Measurements from ENCODE around the gene C5. TPM values are rescaled to one million over a fixed set of nuclear protein-coding genes. Genes with fewer than 3 reads are reported as not detected.

Gene C5
- total RNA-seq, 4 donors from 2014 or later, result 3.2 to 13.2 (median 6.8) TPM

DNA sequence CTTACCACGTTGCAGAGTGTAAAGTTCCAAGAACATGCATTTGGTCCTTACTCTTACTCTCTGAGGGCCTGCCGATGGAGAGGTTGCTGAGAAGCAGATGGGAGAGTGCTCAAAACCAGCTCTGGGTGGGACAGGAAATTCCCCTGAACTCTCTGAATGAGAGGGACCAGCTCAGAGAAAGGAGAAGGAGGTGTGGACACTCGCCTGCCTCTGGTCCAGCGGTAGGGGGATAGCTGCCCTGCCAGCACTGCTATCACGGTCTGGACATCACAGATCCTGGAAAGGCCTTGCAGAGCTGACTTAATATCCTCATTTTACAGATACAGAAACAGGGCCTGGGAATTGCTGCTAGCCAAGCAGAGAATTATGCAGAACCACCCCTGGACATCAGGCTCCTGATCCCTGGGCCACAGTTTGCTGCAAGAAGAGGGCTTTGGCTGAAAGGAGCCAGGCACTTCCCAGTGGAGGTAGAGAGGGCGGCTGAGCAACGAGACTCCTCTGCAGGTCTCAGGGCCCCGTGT, 128.4 kb downstream of the C5 start:
- no peaks in the 10 kb centered on the region for H3K36me3 ChIP-seq
- H3K4me3 ChIP-seq, result no peak overlapping the region

DNA sequence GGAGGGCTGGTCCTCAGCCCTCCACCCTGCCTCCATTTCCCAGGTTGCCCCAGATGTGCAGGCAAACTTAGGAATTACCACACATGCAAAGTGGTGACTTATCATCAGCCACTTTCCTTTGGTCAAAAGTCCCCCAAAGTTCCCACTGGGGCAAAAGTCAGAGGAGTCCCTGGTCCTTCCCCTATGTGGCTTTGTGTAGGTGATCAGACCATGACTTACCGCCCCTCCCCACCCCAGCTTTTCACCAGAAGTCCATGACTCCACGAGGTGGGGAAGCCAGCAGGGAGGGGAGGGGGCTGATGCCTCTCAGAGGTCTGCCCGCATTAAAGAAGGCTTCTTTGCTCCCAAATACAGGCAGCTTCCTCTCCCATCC, 129.3 kb downstream of the C5 start:
- H3K9me3 ChIP-seq, result no peaks in the 10 kb centered on the region
- no peak for DNase-seq (ENCODE audit: low spot score in 2 of 2)
- peaks cover 39% of the 10 kb centered on the region for H3K4me1 ChIP-seq
- 68% methylated on average over 3 of the region's 3 CpGs for WGBS
- TF ChIP-seq, protein P1, sequence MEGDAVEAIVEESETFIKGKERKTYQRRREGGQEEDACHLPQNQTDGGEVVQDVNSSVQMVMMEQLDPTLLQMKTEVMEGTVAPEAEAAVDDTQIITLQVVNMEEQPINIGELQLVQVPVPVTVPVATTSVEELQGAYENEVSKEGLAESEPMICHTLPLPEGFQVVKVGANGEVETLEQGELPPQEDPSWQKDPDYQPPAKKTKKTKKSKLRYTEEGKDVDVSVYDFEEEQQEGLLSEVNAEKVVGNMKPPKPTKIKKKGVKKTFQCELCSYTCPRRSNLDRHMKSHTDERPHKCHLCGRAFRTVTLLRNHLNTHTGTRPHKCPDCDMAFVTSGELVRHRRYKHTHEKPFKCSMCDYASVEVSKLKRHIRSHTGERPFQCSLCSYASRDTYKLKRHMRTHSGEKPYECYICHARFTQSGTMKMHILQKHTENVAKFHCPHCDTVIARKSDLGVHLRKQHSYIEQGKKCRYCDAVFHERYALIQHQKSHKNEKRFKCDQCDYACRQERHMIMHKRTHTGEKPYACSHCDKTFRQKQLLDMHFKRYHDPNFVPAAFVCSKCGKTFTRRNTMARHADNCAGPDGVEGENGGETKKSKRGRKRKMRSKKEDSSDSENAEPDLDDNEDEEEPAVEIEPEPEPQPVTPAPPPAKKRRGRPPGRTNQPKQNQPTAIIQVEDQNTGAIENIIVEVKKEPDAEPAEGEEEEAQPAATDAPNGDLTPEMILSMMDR (IDR thresholded peaks at IDR 0.05), result no peak
- TF ChIP-seq POLR2A (IDR thresholded peaks at IDR 0.05) (no peak), POLR2AphosphoS5 (IDR thresholded peaks at IDR 0.05) (no peak), EP300 (IDR thresholded peaks at IDR 0.05) (no peak)
- no peaks in the 10 kb centered on the region for H3K27me3 ChIP-seq
- H3K4me3 ChIP-seq, result no peak overlapping the region
- no peaks in the 10 kb centered on the region for H3K36me3 ChIP-seq
- H3K27ac ChIP-seq, result peak overlapping the region; percentile 56

More for the DNA sequence above, 128.4 kb downstream of the C5 start:
- DNase-seq (ENCODE audit: low spot score in 2 of 2), result no peak
- TF ChIP-seq, protein P1 (IDR thresholded peaks at IDR 0.05), result no peak
- TF ChIP-seq EP300 (IDR thresholded peaks at IDR 0.05), result no peak
- no peak for TF ChIP-seq POLR2A (IDR thresholded peaks at IDR 0.05)
- no peak for TF ChIP-seq POLR2AphosphoS5 (IDR thresholded peaks at IDR 0.05)
- WGBS, result 67% methylated on average over 8 of the region's 8 CpGs
- H3K4me1 ChIP-seq, result peaks cover 30% of the 10 kb centered on the region
- no peak overlapping the region for H3K27ac ChIP-seq
- no peaks in the 10 kb centered on the region for H3K27me3 ChIP-seq
- no peaks in the 10 kb centered on the region for H3K9me3 ChIP-seq

DNA sequence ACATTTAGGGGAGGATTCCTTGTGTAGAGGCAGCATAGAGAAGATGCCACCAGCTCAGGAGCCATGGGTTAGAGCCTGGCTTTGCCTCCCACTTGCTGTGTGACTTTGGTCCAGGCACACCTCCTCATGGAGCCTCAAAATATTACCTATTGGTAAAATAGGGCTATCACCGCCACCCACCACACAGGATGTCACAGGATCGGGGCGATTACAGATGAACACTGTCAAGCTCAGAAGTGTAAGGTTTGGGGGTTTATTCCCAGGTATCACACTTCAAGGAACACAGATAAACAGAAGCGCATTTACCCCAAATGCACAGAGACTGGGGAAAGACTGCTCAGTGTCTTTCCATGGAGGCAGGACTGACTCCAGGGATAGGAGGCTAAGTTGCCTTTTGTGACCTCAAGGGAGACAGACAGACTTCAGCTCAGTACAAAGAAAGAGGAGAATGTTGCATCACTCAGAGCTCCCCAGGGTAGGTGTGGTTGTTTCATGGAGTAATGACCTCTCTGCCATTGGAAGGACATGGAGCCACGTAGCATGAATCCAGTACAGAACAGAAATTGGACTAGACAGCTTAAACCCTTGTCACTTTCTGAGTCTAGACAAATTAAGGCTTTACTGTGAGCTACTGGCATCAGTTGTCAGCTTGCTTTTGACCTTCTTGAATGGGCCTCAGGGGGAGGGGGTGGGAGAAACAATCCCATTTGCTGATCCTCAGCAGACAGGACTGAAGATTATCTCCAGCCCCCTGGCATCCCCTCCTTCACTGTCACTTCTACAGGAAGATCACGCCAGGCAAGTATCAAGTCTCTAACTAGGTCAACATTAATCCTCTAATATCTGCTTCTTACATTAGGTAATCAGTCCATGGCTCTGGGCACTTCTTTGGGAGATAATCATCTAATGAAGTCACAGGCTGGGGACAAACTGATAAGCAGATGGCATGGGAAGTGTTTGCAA, 130.0 kb downstream of the C5 start:
- DNase-seq (ENCODE audit: low spot score in 2 of 2), result no peak
- H3K27ac ChIP-seq, result peak overlapping the region; percentile 56
- H3K9me3 ChIP-seq, result no peaks in the 10 kb centered on the region
- H3K4me1 ChIP-seq, result peaks cover 46% of the 10 kb centered on the region
- H3K4me3 ChIP-seq, result no peak overlapping the region
- H3K27me3 ChIP-seq, result no peaks in the 10 kb centered on the region
- 73% methylated on average over 6 of the region's 6 CpGs for WGBS
- no peaks in the 10 kb centered on the region for H3K36me3 ChIP-seq
- peak in 1 of 3 donors; percentile 27 for TF ChIP-seq POLR2AphosphoS5 (IDR thresholded peaks at IDR 0.05)
- TF ChIP-seq, protein P1 (IDR thresholded peaks at IDR 0.05), result no peak

DNA sequence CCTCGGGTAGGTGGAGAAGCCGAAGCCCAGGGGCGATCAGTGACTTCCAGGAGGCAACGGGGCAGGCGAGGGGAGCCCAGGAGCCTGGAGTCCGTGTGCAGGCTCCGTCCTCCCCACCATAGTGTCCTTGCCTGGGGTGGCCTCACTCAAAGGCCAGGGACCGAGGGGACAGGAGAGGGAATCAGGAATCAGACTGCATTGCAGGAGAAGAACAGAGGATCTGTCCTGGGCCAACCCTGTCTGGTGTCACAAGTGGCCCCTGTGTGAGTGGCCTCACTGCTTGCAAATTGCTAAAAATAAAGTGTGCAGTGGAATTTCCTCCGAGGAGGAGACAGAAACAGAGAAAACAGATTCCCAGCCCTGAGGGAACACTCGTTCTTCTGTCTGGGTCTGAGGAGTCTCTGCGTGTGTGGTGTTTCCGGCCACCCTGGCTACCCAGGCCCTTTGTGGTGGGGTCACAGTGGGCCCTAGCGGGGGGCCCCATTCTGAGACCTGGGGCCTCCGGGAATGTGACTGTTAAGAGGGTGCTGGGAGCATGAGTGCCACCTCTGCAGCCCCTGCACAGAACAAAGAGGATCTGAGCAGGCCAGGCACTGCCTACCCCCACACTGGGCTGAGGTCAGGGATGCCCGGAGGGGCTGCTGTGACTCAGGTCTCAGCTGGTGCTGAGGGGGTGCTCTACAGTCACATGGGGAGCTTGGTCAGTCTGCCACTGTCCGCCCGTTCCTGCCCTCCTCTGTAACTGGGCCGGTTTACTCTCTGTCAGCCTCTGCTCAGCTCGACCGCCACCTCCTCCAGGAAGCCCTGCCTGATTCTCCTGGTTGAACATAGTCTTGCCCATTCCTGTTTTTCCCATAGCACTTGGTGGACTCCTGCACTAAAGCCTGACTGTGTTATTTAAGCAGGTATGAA, 130.9 kb downstream of the C5 start:
- no peaks in the 10 kb centered on the region for H3K9me3 ChIP-seq
- no peaks in the 10 kb centered on the region for H3K36me3 ChIP-seq
- 69% methylated on average over 12 of the region's 20 CpGs for WGBS
- no peak for TF ChIP-seq POLR2A (IDR thresholded peaks at IDR 0.05)
- no peak for TF ChIP-seq POLR2AphosphoS5 (IDR thresholded peaks at IDR 0.05)
- TF ChIP-seq EP300 (IDR thresholded peaks at IDR 0.05), result no peak
- TF ChIP-seq, protein P1 (IDR thresholded peaks at IDR 0.05), result no peak
- no peaks in the 10 kb centered on the region for H3K27me3 ChIP-seq
- DNase-seq (ENCODE audit: low spot score in 2 of 2), result no peak
- no peak overlapping the region for H3K4me3 ChIP-seq
- H3K27ac ChIP-seq, result peak overlapping the region; percentile 43
- H3K4me1 ChIP-seq, result peaks cover 46% of the 10 kb centered on the region
